Erythroblast (primary cell): Measurements from ENCODE around the gene NELL1.

Source experiments
- GATA1 ChIP-seq: IDR thresholded peaks from 2 replicates; pipeline ENCODE4 v1.6.1; 2011; ENCODE audit warnings: low read depth, mild to moderate bottlenecking, control low read depth, low read length, moderate library complexity
- POLR2A ChIP-seq: IDR thresholded peaks from 2 replicates; pipeline ENCODE4 v1.6.1; 2011; ENCODE audit warnings: mild to moderate bottlenecking, low read length

DNA sequence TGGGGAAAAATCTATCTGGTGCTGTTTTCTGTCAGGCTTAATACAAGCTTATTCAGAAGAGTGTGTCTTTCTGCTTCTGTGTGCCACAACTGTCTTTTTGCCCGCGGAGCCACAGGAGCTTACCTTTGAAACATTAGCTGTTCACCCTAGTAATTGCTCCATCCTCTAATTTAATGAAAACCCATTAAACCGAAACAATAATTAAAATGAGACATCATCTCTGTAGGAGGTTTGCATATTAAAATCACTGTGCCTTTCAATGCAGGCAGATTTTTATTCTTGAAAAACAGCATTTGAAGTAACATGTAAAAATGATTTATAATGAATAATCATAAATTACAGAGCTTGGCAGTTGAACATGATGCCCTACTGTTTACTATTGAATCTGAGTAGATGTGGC, 102.3 kb downstream of the NELL1 start:
- no peak for TF ChIP-seq POLR2A
- TF ChIP-seq GATA1 = no peak
